ENCODE data around the gene DRD4.

DRD4 gene

DNA sequence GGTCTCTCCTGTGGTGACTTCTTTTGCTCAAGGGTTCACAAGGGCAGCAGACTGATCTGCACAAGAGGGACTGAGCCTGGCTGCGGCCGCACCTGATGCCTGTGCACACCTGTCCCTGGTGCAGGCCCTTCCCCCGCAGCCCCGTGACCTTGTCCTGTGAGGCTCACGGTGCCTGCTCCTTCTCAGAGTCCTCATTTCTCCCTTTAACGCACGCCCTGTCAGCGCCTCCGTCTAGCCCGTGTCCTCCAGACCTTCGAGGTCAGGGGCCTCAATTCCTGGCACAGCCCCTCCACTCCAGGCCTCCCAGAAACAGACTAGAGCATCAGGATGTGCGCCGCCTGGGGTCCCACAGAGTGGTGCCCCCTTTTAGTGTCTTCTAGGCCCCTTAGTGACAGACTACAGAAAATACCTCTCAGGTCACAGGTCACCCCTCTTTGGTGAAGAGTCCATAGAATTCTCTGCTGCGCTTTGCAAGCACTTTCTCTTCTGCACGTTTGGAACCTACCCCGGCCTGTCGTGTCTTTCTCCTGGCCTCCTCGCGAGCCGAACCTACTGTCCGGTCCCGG lies 1.0 kb upstream of the DRD4 start:
- Histone ChIP-seq H3K4me3 (ENCODE audit: low read depth, low read length) (no peak overlapping the region), H3K27ac (no peak overlapping the region), H3K36me3 (replicated peaks) (no peaks in the 10 kb centered on the region), H3K27me3 (replicated peaks) (peaks cover 33% of the 10 kb centered on the region)
- in situ Hi-C loops (cut with HindIII; ENCODE audit: low pct_ligation_motif_present, low sequenced_read_pairs), result no loop called here
- TF ChIP-seq, protein P1, sequence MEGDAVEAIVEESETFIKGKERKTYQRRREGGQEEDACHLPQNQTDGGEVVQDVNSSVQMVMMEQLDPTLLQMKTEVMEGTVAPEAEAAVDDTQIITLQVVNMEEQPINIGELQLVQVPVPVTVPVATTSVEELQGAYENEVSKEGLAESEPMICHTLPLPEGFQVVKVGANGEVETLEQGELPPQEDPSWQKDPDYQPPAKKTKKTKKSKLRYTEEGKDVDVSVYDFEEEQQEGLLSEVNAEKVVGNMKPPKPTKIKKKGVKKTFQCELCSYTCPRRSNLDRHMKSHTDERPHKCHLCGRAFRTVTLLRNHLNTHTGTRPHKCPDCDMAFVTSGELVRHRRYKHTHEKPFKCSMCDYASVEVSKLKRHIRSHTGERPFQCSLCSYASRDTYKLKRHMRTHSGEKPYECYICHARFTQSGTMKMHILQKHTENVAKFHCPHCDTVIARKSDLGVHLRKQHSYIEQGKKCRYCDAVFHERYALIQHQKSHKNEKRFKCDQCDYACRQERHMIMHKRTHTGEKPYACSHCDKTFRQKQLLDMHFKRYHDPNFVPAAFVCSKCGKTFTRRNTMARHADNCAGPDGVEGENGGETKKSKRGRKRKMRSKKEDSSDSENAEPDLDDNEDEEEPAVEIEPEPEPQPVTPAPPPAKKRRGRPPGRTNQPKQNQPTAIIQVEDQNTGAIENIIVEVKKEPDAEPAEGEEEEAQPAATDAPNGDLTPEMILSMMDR (IDR thresholded peaks at IDR 0.05; ENCODE audit: low read depth, low read length, missing control alignments), result no peak
- no peak for DNase-seq

DNA sequence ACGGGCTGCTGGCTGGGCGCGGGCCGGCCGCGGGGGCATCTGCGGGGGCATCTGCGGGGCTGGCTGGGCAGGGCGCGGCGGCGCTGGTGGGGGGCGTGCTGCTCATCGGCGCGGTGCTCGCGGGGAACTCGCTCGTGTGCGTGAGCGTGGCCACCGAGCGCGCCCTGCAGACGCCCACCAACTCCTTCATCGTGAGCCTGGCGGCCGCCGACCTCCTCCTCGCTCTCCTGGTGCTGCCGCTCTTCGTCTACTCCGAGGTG lies 194 bp downstream of the DRD4 start:
- in situ Hi-C loops (cut with HindIII; ENCODE audit: low pct_ligation_motif_present, low sequenced_read_pairs), result no loop called here
- DNase-seq, result no peak
- TF ChIP-seq, protein P1 (IDR thresholded peaks at IDR 0.05; ENCODE audit: low read depth, low read length, missing control alignments), result no peak
- no peaks in the 10 kb centered on the region for H3K36me3 ChIP-seq (replicated peaks)
- H3K27ac ChIP-seq, result no peak overlapping the region
- H3K4me3 ChIP-seq (ENCODE audit: low read depth, low read length), result no peak overlapping the region
- H3K27me3 ChIP-seq (replicated peaks), result peaks cover 33% of the 10 kb centered on the region

DNA sequence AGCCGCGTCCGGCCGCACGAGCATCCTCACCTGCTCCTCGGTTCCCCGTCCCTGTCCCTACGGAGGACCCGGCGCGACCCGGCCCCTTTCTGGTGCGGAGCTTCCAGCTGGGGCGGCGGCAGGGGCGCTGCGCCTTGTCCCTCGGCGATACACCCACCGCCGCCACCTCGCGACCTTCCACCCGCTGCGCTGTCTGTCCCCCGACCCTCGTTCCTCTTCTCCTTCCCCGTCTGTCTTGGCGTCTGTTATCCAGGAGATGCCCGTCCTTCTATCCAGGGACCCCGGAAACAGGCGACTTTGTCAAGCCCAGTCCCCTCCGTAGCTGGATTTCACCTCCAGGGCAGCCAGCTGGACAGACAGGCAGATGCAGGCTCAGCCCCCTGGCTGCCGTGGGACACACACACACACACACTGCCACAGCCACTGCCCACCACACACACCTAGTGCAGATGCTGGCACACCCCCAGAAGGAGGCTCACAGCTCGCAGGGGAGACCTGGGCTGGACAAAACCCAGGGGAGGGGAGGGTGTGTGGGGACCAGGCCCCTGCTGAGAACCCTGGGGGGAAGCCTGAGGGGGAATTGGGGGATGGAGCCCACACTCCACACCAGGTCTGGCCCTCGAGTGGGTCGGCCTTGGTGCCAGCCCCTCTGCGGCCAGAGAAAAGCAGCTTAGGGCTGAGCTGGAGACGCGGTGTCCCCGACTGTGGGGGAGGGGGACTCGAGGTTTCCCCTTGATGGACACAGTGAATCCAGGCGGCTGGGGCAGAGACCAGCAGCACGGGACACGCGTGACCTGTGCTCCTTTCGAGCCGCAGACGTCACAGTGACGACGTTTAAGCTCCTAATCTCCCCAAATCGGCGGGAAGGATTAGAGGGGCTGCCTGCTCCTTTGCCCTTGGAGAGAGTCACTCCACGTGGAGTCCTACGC lies 788 bp downstream of the DRD4 start:
- no peak for DNase-seq
- Histone ChIP-seq H3K4me3 (ENCODE audit: low read depth, low read length) (no peak overlapping the region), H3K36me3 (replicated peaks) (no peaks in the 10 kb centered on the region), H3K27me3 (replicated peaks) (peaks cover 33% of the 10 kb centered on the region), H3K27ac (no peak overlapping the region)
- TF ChIP-seq, protein P1 (IDR thresholded peaks at IDR 0.05; ENCODE audit: low read depth, low read length, missing control alignments), result no peak
- in situ Hi-C loops (cut with HindIII; ENCODE audit: low pct_ligation_motif_present, low sequenced_read_pairs), result no loop called here

DNA sequence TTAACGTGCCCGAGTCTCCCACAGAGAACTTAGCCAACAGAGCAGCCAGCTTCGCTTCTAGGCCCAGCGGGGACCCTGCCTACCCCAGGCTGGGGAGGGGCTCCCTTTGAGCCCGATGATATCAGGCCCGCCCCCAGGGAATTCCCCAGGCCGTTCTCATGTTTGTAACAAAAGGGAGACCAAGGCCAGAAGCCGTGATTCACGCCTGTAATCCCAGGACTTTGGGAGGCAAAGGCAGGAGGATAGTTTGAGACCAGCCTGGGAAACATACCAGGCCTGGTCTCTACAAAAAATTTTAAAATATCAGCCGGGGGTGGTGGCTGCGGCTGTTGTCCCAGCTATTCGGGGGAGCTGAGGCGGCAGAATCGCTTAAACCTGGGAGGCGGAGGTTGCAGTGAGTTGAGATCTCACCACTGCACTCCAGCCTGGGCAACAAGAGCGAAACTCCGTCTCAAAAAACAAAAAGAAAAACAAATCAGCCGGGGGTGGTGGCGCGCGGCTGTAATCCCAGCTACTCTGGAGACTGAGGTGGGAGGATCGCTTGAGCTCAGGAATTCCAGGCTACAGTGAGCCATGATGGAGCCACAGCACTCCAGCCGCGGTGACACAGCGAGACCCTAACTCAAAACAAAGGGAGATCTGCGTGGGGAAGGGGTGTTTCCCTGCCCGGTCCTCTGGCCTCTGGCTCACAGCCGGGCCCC lies 1.7 kb downstream of the DRD4 start:
- TF ChIP-seq, protein P1 (IDR thresholded peaks at IDR 0.05; ENCODE audit: low read depth, low read length, missing control alignments), result no peak
- in situ Hi-C loops (cut with HindIII; ENCODE audit: low pct_ligation_motif_present, low sequenced_read_pairs), result no loop called here
- peak; percentile 24 for DNase-seq
- H3K36me3 ChIP-seq (replicated peaks), result no peaks in the 10 kb centered on the region
- peaks cover 33% of the 10 kb centered on the region for H3K27me3 ChIP-seq (replicated peaks)
- H3K4me3 ChIP-seq (ENCODE audit: low read depth, low read length), result no peak overlapping the region
- H3K27ac ChIP-seq, result peak overlapping the region; percentile 19

DNA sequence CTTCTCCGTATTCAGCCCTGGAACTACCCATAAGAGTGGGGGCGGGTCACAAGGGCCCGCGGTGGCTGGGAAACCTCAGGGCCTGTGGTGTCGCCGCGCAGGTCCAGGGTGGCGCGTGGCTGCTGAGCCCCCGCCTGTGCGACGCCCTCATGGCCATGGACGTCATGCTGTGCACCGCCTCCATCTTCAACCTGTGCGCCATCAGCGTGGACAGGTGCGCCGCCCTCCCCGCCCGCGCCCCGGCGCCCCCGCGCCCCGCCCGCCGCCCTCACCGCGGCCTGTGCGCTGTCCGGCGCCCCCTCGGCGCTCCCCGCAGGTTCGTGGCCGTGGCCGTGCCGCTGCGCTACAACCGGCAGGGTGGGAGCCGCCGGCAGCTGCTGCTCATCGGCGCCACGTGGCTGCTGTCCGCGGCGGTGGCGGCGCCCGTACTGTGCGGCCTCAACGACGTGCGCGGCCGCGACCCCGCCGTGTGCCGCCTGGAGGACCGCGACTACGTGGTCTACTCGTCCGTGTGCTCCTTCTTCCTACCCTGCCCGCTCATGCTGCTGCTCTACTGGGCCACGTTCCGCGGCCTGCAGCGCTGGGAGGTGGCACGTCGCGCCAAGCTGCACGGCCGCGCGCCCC lies 2.4 kb downstream of the DRD4 start:
- Histone ChIP-seq H3K36me3 (replicated peaks) (peaks cover 5% of the 10 kb centered on the region), H3K27me3 (replicated peaks) (peaks cover 33% of the 10 kb centered on the region), H3K4me3 (ENCODE audit: low read depth, low read length) (no peak overlapping the region), H3K27ac (no peak overlapping the region)
- no peak for DNase-seq
- TF ChIP-seq, protein P1 (IDR thresholded peaks at IDR 0.05; ENCODE audit: low read depth, low read length, missing control alignments), result no peak
- in situ Hi-C loops (cut with HindIII; ENCODE audit: low pct_ligation_motif_present, low sequenced_read_pairs), result no loop called here

All from brain microvascular endothelial cell (primary cell).